OCI-LY7 (cell line): ENCODE results near the gene SFTPA2.

Experiments
- CTCF ChIP-seq: fragments of 200-600 bp; sonication (generic); conservative IDR thresholded peaks from 2 replicates; pipeline ENCODE4 v1.5.1; 2014; ENCODE audit warnings: mild to moderate bottlenecking, antibody characterized with exemption, low read length, moderate library complexity, mixed read lengths
- EZH2phosphoT487 ChIP-seq: fragments of 200-600 bp; sonication (generic); IDR thresholded peaks from 2 replicates; pipeline ENCODE4 v1.6.1; 2018; ENCODE audit warnings: low read depth, borderline replicate concordance, mild to moderate bottlenecking, mixed run types, antibody characterized with exemption, low read length, moderate library complexity, mixed read lengths

GRCh38 chr10:79595510-79595909, 35.3 kb upstream of the SFTPA2 start:
- TF ChIP-seq CTCF (no peak), EZH2phosphoT487 (no peak)
